ENCODE measurements around the gene SPATA19. TPM values are rescaled to one million over a fixed set of nuclear protein-coding genes. Genes with fewer than 3 reads are reported as not detected.

Gene SPATA19
- total and polyA plus RNA-seq, 4 experiments from 2014 or later: not detected

DNA sequence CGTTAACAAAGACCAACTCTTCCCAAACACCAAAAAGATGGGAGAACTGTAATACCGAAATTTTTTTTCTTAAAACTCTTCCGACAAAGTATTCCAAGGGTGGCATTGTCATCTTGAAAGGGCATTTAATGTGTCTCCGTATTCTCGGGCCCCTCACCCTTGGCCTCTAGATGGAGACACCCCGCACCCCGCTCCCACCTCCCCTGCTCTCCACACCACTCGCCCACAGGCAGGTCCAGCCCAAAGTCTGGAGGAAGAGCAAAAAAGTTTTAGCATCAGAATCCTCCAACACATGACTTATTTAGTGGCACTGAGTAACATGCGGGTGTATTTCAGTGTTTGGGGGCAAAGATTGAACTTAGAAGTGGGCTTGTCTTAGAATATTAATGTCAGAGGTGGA, 20.7 kb downstream of the SPATA19 start:
- Mint-ChIP-seq H3K4me1 (no peaks in the 10 kb centered on the region), H3K27ac (no peak overlapping the region), H3K27me3 (peaks cover 11 to 12% of the 10 kb centered on the region in 2 donors), H3K4me3 (no peak overlapping the region), H3K9me3 (peaks cover 0 to 2% (median 0%) of the 10 kb centered on the region in 8 donors), H3K36me3 (no peaks in the 10 kb centered on the region)
- no peaks in the 10 kb centered on the region for H3K27me3 ChIP-seq (ENCODE audit: insufficient read depth, low read length)
- no peaks in the 10 kb centered on the region for H3K36me3 ChIP-seq (ENCODE audit: insufficient read depth, low read length)
- CTCF ChIA-PET (ENCODE audit: partially characterized antibody): interaction anchor here (1.2 kb wide), 1 partner anchor 11 kb away, joined by 4 read pairs; no protein-coding TSS in a partner anchor
- H3K4me3 ChIP-seq (ENCODE audit: low read length in 2 of 2): no peak overlapping the region
- H3K4me1 ChIP-seq (ENCODE audit: insufficient read depth, low read length): no peaks in the 10 kb centered on the region
- no peak overlapping the region for H3K27ac ChIP-seq (ENCODE audit: low read depth, low read length)
- intact Hi-C loops (cut with micrococcal nuclease): no loop called here
- POLR2A ChIA-PET (ENCODE audit: partially characterized antibody): no interaction called here
- no peak for DNase-seq
- no peaks in the 10 kb centered on the region for H3K9me3 ChIP-seq (ENCODE audit: control insufficient read depth in 1 of 2, low read length in 2 of 2)

- H3K4me3 ChIP-seq (ENCODE audit: low read length in 2 of 2): no peak overlapping the region
- intact Hi-C loops (cut with micrococcal nuclease): no loop called here
- no peaks in the 10 kb centered on the region for H3K4me1 Mint-ChIP-seq
- no peak overlapping the region for H3K27ac Mint-ChIP-seq
- H3K27me3 Mint-ChIP-seq: peaks cover 7 to 9% of the 10 kb centered on the region in 2 donors
- no peaks in the 10 kb centered on the region for H3K4me1 ChIP-seq (ENCODE audit: insufficient read depth, low read length)
- DNase-seq: no peak
- CTCF ChIA-PET (ENCODE audit: partially characterized antibody): no interaction called here
- H3K36me3 Mint-ChIP-seq: no peaks in the 10 kb centered on the region
- H3K27me3 ChIP-seq (ENCODE audit: insufficient read depth, low read length): no peaks in the 10 kb centered on the region
- POLR2A ChIA-PET (ENCODE audit: partially characterized antibody): no interaction called here
- no peaks in the 10 kb centered on the region for H3K36me3 ChIP-seq (ENCODE audit: insufficient read depth, low read length)
- H3K27ac ChIP-seq (ENCODE audit: low read depth, low read length): no peak overlapping the region
- H3K9me3 Mint-ChIP-seq: peaks cover 0 to 2% (median 0%) of the 10 kb centered on the region in 8 donors
- H3K9me3 ChIP-seq (ENCODE audit: control insufficient read depth in 1 of 2, low read length in 2 of 2): no peaks in the 10 kb centered on the region
- no peak overlapping the region for H3K4me3 Mint-ChIP-seq
Measured at GRCh38 chr11:133823614-133824013, 21.7 kb downstream of the SPATA19 start.

GRCh38 chr11:133823211-133823610, 22.1 kb downstream of the SPATA19 start:
- Histone ChIP-seq H3K36me3 (ENCODE audit: insufficient read depth, low read length) (no peaks in the 10 kb centered on the region), H3K4me3 (ENCODE audit: low read length in 2 of 2) (no peak overlapping the region), H3K4me1 (ENCODE audit: insufficient read depth, low read length) (no peaks in the 10 kb centered on the region), H3K9me3 (ENCODE audit: control insufficient read depth in 1 of 2, low read length in 2 of 2) (no peaks in the 10 kb centered on the region), H3K27me3 (ENCODE audit: insufficient read depth, low read length) (no peaks in the 10 kb centered on the region), H3K27ac (ENCODE audit: low read depth, low read length) (no peak overlapping the region)
- Mint-ChIP-seq H3K36me3 (no peaks in the 10 kb centered on the region), H3K27ac (no peak overlapping the region), H3K27me3 (peaks cover 3 to 9% of the 10 kb centered on the region in 2 donors), H3K9me3 (peaks cover 0 to 2% (median 0%) of the 10 kb centered on the region in 8 donors), H3K4me1 (no peaks in the 10 kb centered on the region), H3K4me3 (no peak overlapping the region)
- intact Hi-C loops (cut with micrococcal nuclease): no loop called here
- CTCF ChIA-PET (ENCODE audit: partially characterized antibody): no interaction called here
- POLR2A ChIA-PET (ENCODE audit: partially characterized antibody): no interaction called here
- DNase-seq: no peak

GRCh38 chr11:133821776-133822175, 23.5 kb downstream of the SPATA19 start:
- H3K27ac Mint-ChIP-seq: no peak overlapping the region
- CTCF ChIA-PET (ENCODE audit: partially characterized antibody): no interaction called here
- peaks cover 2 to 8% of the 10 kb centered on the region in 2 donors for H3K27me3 Mint-ChIP-seq
- H3K9me3 Mint-ChIP-seq: peaks cover 0 to 2% (median 0%) of the 10 kb centered on the region in 8 donors
- H3K4me3 Mint-ChIP-seq: no peak overlapping the region
- H3K4me1 Mint-ChIP-seq: no peaks in the 10 kb centered on the region
- no peaks in the 10 kb centered on the region for H3K9me3 ChIP-seq (ENCODE audit: control insufficient read depth in 1 of 2, low read length in 2 of 2)
- POLR2A ChIA-PET (ENCODE audit: partially characterized antibody): no interaction called here
- H3K27ac ChIP-seq (ENCODE audit: low read depth, low read length): no peak overlapping the region
- intact Hi-C loops (cut with micrococcal nuclease): no loop called here
- H3K27me3 ChIP-seq (ENCODE audit: insufficient read depth, low read length): no peaks in the 10 kb centered on the region
- H3K4me3 ChIP-seq (ENCODE audit: low read length in 2 of 2): no peak overlapping the region
- DNase-seq: no peak
- H3K36me3 Mint-ChIP-seq: no peaks in the 10 kb centered on the region
- no peaks in the 10 kb centered on the region for H3K4me1 ChIP-seq (ENCODE audit: insufficient read depth, low read length)
- no peaks in the 10 kb centered on the region for H3K36me3 ChIP-seq (ENCODE audit: insufficient read depth, low read length)

- no peaks in the 10 kb centered on the region for H3K9me3 ChIP-seq (ENCODE audit: control insufficient read depth in 1 of 2, low read length in 2 of 2)
- H3K4me3 ChIP-seq (ENCODE audit: low read length in 2 of 2): no peak overlapping the region
- DNase-seq: no peak
- intact Hi-C loops (cut with micrococcal nuclease): no loop called here
- H3K27me3 Mint-ChIP-seq: peaks cover 2 to 9% of the 10 kb centered on the region in 2 donors
- peaks cover 0 to 2% (median 0%) of the 10 kb centered on the region in 8 donors for H3K9me3 Mint-ChIP-seq
- no peak overlapping the region for H3K27ac Mint-ChIP-seq
- no peaks in the 10 kb centered on the region for H3K4me1 ChIP-seq (ENCODE audit: insufficient read depth, low read length)
- H3K4me1 Mint-ChIP-seq: no peaks in the 10 kb centered on the region
- no peak overlapping the region for H3K4me3 Mint-ChIP-seq
- ChIA-PET POLR2A (ENCODE audit: partially characterized antibody) (no interaction called here), CTCF (ENCODE audit: partially characterized antibody) (no interaction called here)
- H3K27me3 ChIP-seq (ENCODE audit: insufficient read depth, low read length): no peaks in the 10 kb centered on the region
- H3K27ac ChIP-seq (ENCODE audit: low read depth, low read length): no peak overlapping the region
- H3K36me3 ChIP-seq (ENCODE audit: insufficient read depth, low read length): no peaks in the 10 kb centered on the region
- no peaks in the 10 kb centered on the region for H3K36me3 Mint-ChIP-seq
Measured at GRCh38 chr11:133819746-133820315, 25.5 kb downstream of the SPATA19 start.

DNA sequence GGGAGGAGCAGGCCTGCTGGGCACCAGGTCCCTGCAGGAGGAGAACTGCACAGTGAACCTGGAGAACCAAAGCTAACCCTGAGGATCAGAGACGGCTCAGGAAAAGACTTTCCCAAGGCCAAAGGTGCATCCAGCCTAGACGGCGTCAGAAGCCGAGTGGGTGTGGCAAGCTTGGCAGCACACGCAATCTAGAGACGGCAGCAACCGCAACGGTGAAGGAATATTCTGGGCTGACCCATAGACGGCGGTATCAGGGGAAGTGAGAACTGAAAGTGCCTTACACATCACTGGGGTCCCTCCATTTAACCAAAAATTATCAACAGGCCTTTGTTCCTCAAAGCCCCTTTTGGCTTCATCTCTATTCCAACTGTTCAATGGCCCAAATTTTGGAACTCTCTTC, 26.2 kb downstream of the SPATA19 start:
- POLR2A ChIA-PET (ENCODE audit: partially characterized antibody): no interaction called here
- H3K27ac ChIP-seq (ENCODE audit: low read depth, low read length): no peak overlapping the region
- no peaks in the 10 kb centered on the region for H3K27me3 ChIP-seq (ENCODE audit: insufficient read depth, low read length)
- DNase-seq: no peak
- no peaks in the 10 kb centered on the region for H3K4me1 Mint-ChIP-seq
- no peak overlapping the region for H3K4me3 Mint-ChIP-seq
- H3K4me3 ChIP-seq (ENCODE audit: low read length in 2 of 2): no peak overlapping the region
- H3K9me3 Mint-ChIP-seq: peaks cover 0 to 2% (median 0%) of the 10 kb centered on the region in 8 donors
- peaks cover 2 to 9% of the 10 kb centered on the region in 2 donors for H3K27me3 Mint-ChIP-seq
- H3K27ac Mint-ChIP-seq: peak overlapping the region in 1 of 7 donors; percentile 20
- intact Hi-C loops (cut with micrococcal nuclease): no loop called here
- no peaks in the 10 kb centered on the region for H3K36me3 ChIP-seq (ENCODE audit: insufficient read depth, low read length)
- H3K9me3 ChIP-seq (ENCODE audit: control insufficient read depth in 1 of 2, low read length in 2 of 2): no peaks in the 10 kb centered on the region
- CTCF ChIA-PET (ENCODE audit: partially characterized antibody): no interaction called here
- H3K36me3 Mint-ChIP-seq: no peaks in the 10 kb centered on the region
- H3K4me1 ChIP-seq (ENCODE audit: insufficient read depth, low read length): no peaks in the 10 kb centered on the region

- Histone ChIP-seq H3K4me3 (ENCODE audit: low read length in 2 of 2) (no peak overlapping the region), H3K27ac (ENCODE audit: low read depth, low read length) (no peak overlapping the region), H3K4me1 (ENCODE audit: insufficient read depth, low read length) (no peaks in the 10 kb centered on the region), H3K27me3 (ENCODE audit: insufficient read depth, low read length) (no peaks in the 10 kb centered on the region), H3K9me3 (ENCODE audit: control insufficient read depth in 1 of 2, low read length in 2 of 2) (no peaks in the 10 kb centered on the region), H3K36me3 (ENCODE audit: insufficient read depth, low read length) (no peaks in the 10 kb centered on the region)
- Mint-ChIP-seq H3K36me3 (no peaks in the 10 kb centered on the region), H3K27me3 (peaks cover 6 to 12% of the 10 kb centered on the region in 2 donors), H3K9me3 (peaks cover 0 to 5% (median 0%) of the 10 kb centered on the region in 8 donors), H3K4me1 (no peaks in the 10 kb centered on the region), H3K4me3 (no peak overlapping the region), H3K27ac (no peak overlapping the region)
- ChIA-PET CTCF (ENCODE audit: partially characterized antibody) (no interaction called here), POLR2A (ENCODE audit: partially characterized antibody) (no interaction called here)
- DNase-seq: no peak
- intact Hi-C loops (cut with micrococcal nuclease): no loop called here
Measured at GRCh38 chr11:133818302-133818701, 27.0 kb downstream of the SPATA19 start.

- no peaks in the 10 kb centered on the region for H3K36me3 ChIP-seq (ENCODE audit: insufficient read depth, low read length)
- H3K27me3 Mint-ChIP-seq: peaks cover 7 to 14% of the 10 kb centered on the region in 2 donors
- no peaks in the 10 kb centered on the region for H3K36me3 Mint-ChIP-seq
- ChIA-PET CTCF (ENCODE audit: partially characterized antibody) (no interaction called here), POLR2A (ENCODE audit: partially characterized antibody) (no interaction called here)
- DNase-seq: no peak
- no peak overlapping the region for H3K4me3 ChIP-seq (ENCODE audit: low read length in 2 of 2)
- H3K4me3 Mint-ChIP-seq: no peak overlapping the region
- H3K4me1 Mint-ChIP-seq: no peaks in the 10 kb centered on the region
- H3K27ac ChIP-seq (ENCODE audit: low read depth, low read length): no peak overlapping the region
- no peaks in the 10 kb centered on the region for H3K4me1 ChIP-seq (ENCODE audit: insufficient read depth, low read length)
- no peaks in the 10 kb centered on the region for H3K9me3 ChIP-seq (ENCODE audit: control insufficient read depth in 1 of 2, low read length in 2 of 2)
- H3K27me3 ChIP-seq (ENCODE audit: insufficient read depth, low read length): no peaks in the 10 kb centered on the region
- no peak overlapping the region for H3K27ac Mint-ChIP-seq
- H3K9me3 Mint-ChIP-seq: peaks cover 0 to 5% (median 0%) of the 10 kb centered on the region in 8 donors
- intact Hi-C loops (cut with micrococcal nuclease): no loop called here
Measured at GRCh38 chr11:133817449-133817848, 27.9 kb downstream of the SPATA19 start.

Measured in CD4-positive, alpha-beta memory T cell (primary cell).